Transverse colon (tissue), 4 donors: Measurements from ENCODE around the gene STARD4. TPM values are rescaled to one million over a fixed set of nuclear protein-coding genes. Genes with fewer than 3 reads are reported as not detected.

Source experiments
- DNase-seq: peaks from one replicate; pipeline ENCODE4 v3.0.0-alpha.2; 2019
- H3K27ac ChIP-seq, 4 donors: fragments of 200-600 bp; sonication (generic); 2 replicates each; pipeline ENCODE4 v1.5.1; 2016 to 2018; ENCODE audit warnings: inconsistent platforms in 4 of 4
- H3K27me3 ChIP-seq: fragments of 200-600 bp; sonication (generic); 2 replicates; pipeline ENCODE4 v1.5.1; 2017; ENCODE audit warnings: inconsistent platforms
- H3K36me3 ChIP-seq, 4 donors: fragments of 200-600 bp; sonication (generic); 2 replicates each; pipeline ENCODE4 v1.5.1; 2017 to 2019; ENCODE audit warnings: inconsistent platforms in 4 of 4
- H3K4me1 ChIP-seq, 4 donors: fragments of 200-600 bp; sonication (generic); 2 replicates each; pipeline ENCODE4 v1.5.1; 2017 to 2020; ENCODE audit warnings: inconsistent platforms in 4 of 4
- H3K4me3 ChIP-seq, 4 donors: fragments of 200-600 bp; sonication (generic); 1 replicate in 1 of 4; 2 replicates in 3 of 4; pipeline versions ENCODE4 v1.5.1 to v1.6.1; 2017 to 2019; ENCODE audit warnings: inconsistent platforms in 4 of 4
- H3K9me3 ChIP-seq, 2 donors: fragments of 200-600 bp; sonication (generic); 2 replicates each; pipeline ENCODE4 v1.5.1; 2017 to 2019; ENCODE audit warnings: inconsistent platforms in 2 of 2
- EP300 ChIP-seq: sonication (generic); formaldehyde crosslinking; IDR thresholded peaks from one replicate; pipeline ENCODE4 v1.6.1; 2017; ENCODE audit warnings: antibody characterized with exemption, low read depth
- POLR2A ChIP-seq: fragments of 450-650 bp; IDR thresholded peaks from one replicate; pipeline ENCODE4 v1.6.1; 2016; ENCODE audit warnings: antibody characterized with exemption, mild to moderate bottlenecking, moderate library complexity
- POLR2AphosphoS5 ChIP-seq, 3 donors: sonication (generic); formaldehyde crosslinking; IDR thresholded peaks; one replicate each; pipeline ENCODE4 v1.6.1; 2016; ENCODE audit warnings: antibody characterized with exemption in 3 of 3
- WGBS, 2 donors: methylation state at CpG; one replicate each; pipeline ENCODE4 v1.1.5; 2018; ENCODE audit warnings: low coverage in 1 of 2; 5-methylcytosine and 5-hydroxymethylcytosine counted together
- in situ Hi-C, 4 donors: fragments of 200-750 bp; cut with MboI; loops; one replicate each; pipeline versions ENCODE4 v1.15.0 to v1.15.1; 2017; ENCODE audit warnings: low sequenced_read_pairs in 3 of 4, low pct_ligation_motif_present in 1 of 4, low pct_unique_long_range_greater_than_20kb in 1 of 4
- intact Hi-C: fragments of 100-400 bp; cut with DNase I; formaldehyde crosslinking; loops from one replicate; pipeline ENCODE4 v1.15.1; 2023; ENCODE audit warnings: low total_unique reads
- total RNA-seq, 4 donors: library from RNA; depleted of rRNA; stranded (reverse); fragments of >200 nt; gene quantifications; one replicate each; pipeline ENCODE4 v1.1.0, GENCODE V29; 2016
- TF ChIP-seq, protein P1 (sequence below), 5 experiments: fragments of 200-600 bp in 3 of 5; fragments of 450-650 bp in 2 of 5; sonication (generic) in 3 of 5; IDR thresholded peaks; 1 replicate in 2 of 5; 2 replicates in 3 of 5; pipeline ENCODE4 v1.5.1; 2016 to 2017; ENCODE audit warnings: antibody characterized with exemption in 5 of 5, inconsistent platforms in 3 of 5, mild to moderate bottlenecking in 2 of 5, moderate library complexity in 1 of 5

Gene STARD4, protein sequence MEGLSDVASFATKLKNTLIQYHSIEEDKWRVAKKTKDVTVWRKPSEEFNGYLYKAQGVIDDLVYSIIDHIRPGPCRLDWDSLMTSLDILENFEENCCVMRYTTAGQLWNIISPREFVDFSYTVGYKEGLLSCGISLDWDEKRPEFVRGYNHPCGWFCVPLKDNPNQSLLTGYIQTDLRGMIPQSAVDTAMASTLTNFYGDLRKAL
- total RNA-seq = 100 to 1,000 TPM in 1 of 4 donors, 10 to 100 TPM in 3; 12.0 to 178 (median 19.3) TPM

- intact Hi-C loops (no loop called here), in situ Hi-C loops (no loop called here)
- no peaks in the 10 kb centered on the region for H3K9me3 ChIP-seq
- no peaks in the 10 kb centered on the region for H3K27me3 ChIP-seq
- DNase-seq = peak; percentile 95
- TF ChIP-seq POLR2A (peak; percentile 95), EP300 (no peak), POLR2AphosphoS5 (IDR thresholded peaks at IDR 0.05) (peak; percentile 94 to 95 (median 94))
- TF ChIP-seq, protein P1, sequence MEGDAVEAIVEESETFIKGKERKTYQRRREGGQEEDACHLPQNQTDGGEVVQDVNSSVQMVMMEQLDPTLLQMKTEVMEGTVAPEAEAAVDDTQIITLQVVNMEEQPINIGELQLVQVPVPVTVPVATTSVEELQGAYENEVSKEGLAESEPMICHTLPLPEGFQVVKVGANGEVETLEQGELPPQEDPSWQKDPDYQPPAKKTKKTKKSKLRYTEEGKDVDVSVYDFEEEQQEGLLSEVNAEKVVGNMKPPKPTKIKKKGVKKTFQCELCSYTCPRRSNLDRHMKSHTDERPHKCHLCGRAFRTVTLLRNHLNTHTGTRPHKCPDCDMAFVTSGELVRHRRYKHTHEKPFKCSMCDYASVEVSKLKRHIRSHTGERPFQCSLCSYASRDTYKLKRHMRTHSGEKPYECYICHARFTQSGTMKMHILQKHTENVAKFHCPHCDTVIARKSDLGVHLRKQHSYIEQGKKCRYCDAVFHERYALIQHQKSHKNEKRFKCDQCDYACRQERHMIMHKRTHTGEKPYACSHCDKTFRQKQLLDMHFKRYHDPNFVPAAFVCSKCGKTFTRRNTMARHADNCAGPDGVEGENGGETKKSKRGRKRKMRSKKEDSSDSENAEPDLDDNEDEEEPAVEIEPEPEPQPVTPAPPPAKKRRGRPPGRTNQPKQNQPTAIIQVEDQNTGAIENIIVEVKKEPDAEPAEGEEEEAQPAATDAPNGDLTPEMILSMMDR (IDR thresholded peaks at IDR 0.05) = no peak
- peak within 1 kb of the TSS; percentile 33 to 85 (median 75) for H3K4me3 ChIP-seq
- 0 to 1% methylated on average over 4 to 26 of the region's 41 CpGs for WGBS, 2 donors
- H3K27ac ChIP-seq = peak within 1 kb of the TSS; percentile 80 to 93 (median 90)
- no peaks in the 10 kb centered on the region for H3K36me3 ChIP-seq
- H3K4me1 ChIP-seq = peaks cover 0 to 38% (median 17%) of the 10 kb centered on the region in 4 donors
These were observed at the start of gene STARD4 for GRCh38 chr5:111512375-111513130. TSS of gene STARD4 (minus strand) at chr5:111512535. CDS start at chr5:111507433, 5,102 bp downstream.

GRCh38 chr5:111559680-111560079, 47.3 kb upstream of the STARD4 start:
- Histone ChIP-seq H3K9me3 (no peaks in the 10 kb centered on the region), H3K27ac (no peak overlapping the region), H3K4me1 (no peaks in the 10 kb centered on the region), H3K36me3 (no peaks in the 10 kb centered on the region), H3K4me3 (no peak overlapping the region), H3K27me3 (no peaks in the 10 kb centered on the region)
- TF ChIP-seq POLR2AphosphoS5 (IDR thresholded peaks at IDR 0.05) (no peak), EP300 (no peak), POLR2A (no peak)
- TF ChIP-seq, protein P1 (IDR thresholded peaks at IDR 0.05) = no peak
- in situ Hi-C loops = loop anchor here in 1 of 4 donors (10.0 kb wide), 1 partner anchor 585 kb away; no protein-coding TSS in a partner anchor
- no peak for DNase-seq
- intact Hi-C loops = no loop called here

DNA sequence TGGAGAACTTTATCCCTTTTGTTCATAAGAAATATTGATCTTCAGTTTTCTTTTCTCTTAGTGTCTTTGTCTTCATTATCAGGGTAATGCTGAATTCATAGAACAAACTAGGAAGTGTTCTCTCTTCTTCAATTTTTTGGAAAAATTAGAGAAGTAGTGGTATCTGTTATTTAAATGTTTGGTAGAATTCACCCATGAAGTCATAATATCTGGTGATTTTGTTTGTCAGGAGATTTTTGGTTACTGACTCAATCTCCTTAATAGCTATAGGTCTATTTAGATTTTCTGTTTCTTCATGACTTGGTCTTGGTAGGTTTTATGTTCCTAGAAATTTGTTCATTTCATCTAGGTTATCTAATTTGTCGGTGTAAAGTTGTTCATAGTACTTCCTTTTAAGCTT, 45.4 kb upstream of the STARD4 start:
- no peak for TF ChIP-seq POLR2AphosphoS5 (IDR thresholded peaks at IDR 0.05)
- TF ChIP-seq, protein P1 (IDR thresholded peaks at IDR 0.05) = no peak
- no peak for TF ChIP-seq EP300
- TF ChIP-seq POLR2A = no peak
- 75 to 94% methylated on average over 1 of the region's 1 CpG for WGBS, 2 donors
- intact Hi-C loops (no loop called here), in situ Hi-C loops (loop anchor here in 1 of 4 donors (10.0 kb wide), 1 partner anchor 587 kb away; no protein-coding TSS in a partner anchor)
- no peak for DNase-seq
- Histone ChIP-seq H3K27ac (no peak overlapping the region), H3K27me3 (no peaks in the 10 kb centered on the region), H3K9me3 (no peaks in the 10 kb centered on the region), H3K4me3 (no peak overlapping the region), H3K36me3 (no peaks in the 10 kb centered on the region), H3K4me1 (no peaks in the 10 kb centered on the region)

DNA sequence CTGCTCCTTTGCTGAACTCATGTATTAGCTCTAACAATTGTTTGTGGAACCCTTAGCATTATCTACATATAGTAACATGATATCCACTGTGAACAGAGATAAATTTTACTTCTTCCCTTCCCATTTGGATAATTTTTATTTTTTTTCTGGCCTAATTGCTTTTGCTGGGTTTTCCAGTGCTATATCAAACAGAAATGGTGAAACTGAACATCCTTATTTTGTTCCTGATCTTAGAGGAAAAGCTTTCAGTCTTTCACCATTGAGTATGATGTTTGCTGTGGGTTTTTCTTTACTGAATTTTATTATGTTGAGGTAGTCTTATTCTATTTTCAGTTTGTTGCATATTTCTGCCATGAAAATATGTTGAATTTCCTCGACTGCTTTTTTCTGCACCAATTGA, 44.8 kb upstream of the STARD4 start:
- no peak for DNase-seq
- no peak overlapping the region for H3K27ac ChIP-seq
- no peaks in the 10 kb centered on the region for H3K9me3 ChIP-seq
- TF ChIP-seq, protein P1 (IDR thresholded peaks at IDR 0.05) = no peak
- TF ChIP-seq EP300 (no peak), POLR2AphosphoS5 (IDR thresholded peaks at IDR 0.05) (no peak), POLR2A (no peak)
- 64 to 68% methylated on average over 1 of the region's 1 CpG for WGBS, 2 donors
- in situ Hi-C loops (loop anchor here in 1 of 4 donors (10.0 kb wide), 1 partner anchor 588 kb away; no protein-coding TSS in a partner anchor), intact Hi-C loops (no loop called here)
- H3K27me3 ChIP-seq = no peaks in the 10 kb centered on the region
- no peak overlapping the region for H3K4me3 ChIP-seq
- H3K4me1 ChIP-seq = no peaks in the 10 kb centered on the region
- no peaks in the 10 kb centered on the region for H3K36me3 ChIP-seq
